ENCODE measurements around the gene SMCO1.
"Not testable (repeated sequence)": the region's sequence is repeated elsewhere in the genome, so short reads cannot be mapped to it uniquely, and the experiment has no call there.

Gene SMCO1

GRCh38 chr3:196477678-196478077, 37.5 kb downstream of the SMCO1 start:
- no peak overlapping the region for H3K27ac ChIP-seq (ENCODE audit: low read length)
- no peaks in the 10 kb centered on the region for H3K9me3 ChIP-seq (ENCODE audit: control insufficient read depth in 1 of 2, low read length in 2 of 2)
- H3K4me3 ChIP-seq (ENCODE audit: low read depth in 1 of 2, low read length in 2 of 2): no peak overlapping the region
- H3K4me1 ChIP-seq (ENCODE audit: control insufficient read depth in 1 of 2, insufficient read depth in 2 of 2, low read length in 2 of 2): no peaks in the 10 kb centered on the region
- peaks cover 28 to 56% of the 10 kb centered on the region in 2 donors for H3K36me3 ChIP-seq (ENCODE audit: control insufficient read depth in 1 of 2, insufficient read depth in 2 of 2, low read length in 2 of 2)
- no peaks in the 10 kb centered on the region for H3K27me3 ChIP-seq (ENCODE audit: low read depth, low read length)

- Histone ChIP-seq H3K4me1 (ENCODE audit: control insufficient read depth in 1 of 2, insufficient read depth in 2 of 2, low read length in 2 of 2) (no peaks in the 10 kb centered on the region), H3K36me3 (ENCODE audit: control insufficient read depth in 1 of 2, insufficient read depth in 2 of 2, low read length in 2 of 2) (peaks cover 33 to 49% of the 10 kb centered on the region in 2 donors), H3K27ac (ENCODE audit: low read length) (no peak overlapping the region), H3K4me3 (ENCODE audit: low read depth in 1 of 2, low read length in 2 of 2) (no peak overlapping the region), H3K9me3 (ENCODE audit: control insufficient read depth in 1 of 2, low read length in 2 of 2) (no peaks in the 10 kb centered on the region), H3K27me3 (ENCODE audit: low read depth, low read length) (no peaks in the 10 kb centered on the region)
These were observed 42.9 kb downstream of the SMCO1 start for GRCh38 chr3:196472286-196472685.

- no peak overlapping the region for H3K4me3 ChIP-seq (ENCODE audit: low read depth in 1 of 2, low read length in 2 of 2)
- H3K27me3 ChIP-seq (ENCODE audit: low read depth, low read length): no peaks in the 10 kb centered on the region
- H3K9me3 ChIP-seq (ENCODE audit: control insufficient read depth in 1 of 2, low read length in 2 of 2): no peaks in the 10 kb centered on the region
- H3K27ac ChIP-seq (ENCODE audit: low read length): no peak overlapping the region
- no peaks in the 10 kb centered on the region for H3K4me1 ChIP-seq (ENCODE audit: control insufficient read depth in 1 of 2, insufficient read depth in 2 of 2, low read length in 2 of 2)
- H3K36me3 ChIP-seq (ENCODE audit: control insufficient read depth in 1 of 2, insufficient read depth in 2 of 2, low read length in 2 of 2): peaks cover 33 to 43% of the 10 kb centered on the region in 2 donors
These were observed 43.6 kb downstream of the SMCO1 start for GRCh38 chr3:196471551-196471950.

GRCh38 chr3:196470182-196470581, 45.0 kb downstream of the SMCO1 start:
- H3K4me3 ChIP-seq (ENCODE audit: low read depth in 1 of 2, low read length in 2 of 2); H3K27ac ChIP-seq (ENCODE audit: low read length); H3K27me3 ChIP-seq (ENCODE audit: low read depth, low read length); H3K9me3 ChIP-seq (ENCODE audit: control insufficient read depth in 1 of 2, low read length in 2 of 2); H3K4me1 ChIP-seq (ENCODE audit: control insufficient read depth in 1 of 2, insufficient read depth in 2 of 2, low read length in 2 of 2): not testable (repeated sequence)
- H3K36me3 ChIP-seq (ENCODE audit: control insufficient read depth in 1 of 2, insufficient read depth in 2 of 2, low read length in 2 of 2): peaks cover 32 to 42% of the 10 kb centered on the region in 2 donors

- H3K27me3 ChIP-seq (ENCODE audit: low read depth, low read length): no peaks in the 10 kb centered on the region
- no peak overlapping the region for H3K4me3 ChIP-seq (ENCODE audit: low read depth in 1 of 2, low read length in 2 of 2)
- no peaks in the 10 kb centered on the region for H3K9me3 ChIP-seq (ENCODE audit: control insufficient read depth in 1 of 2, low read length in 2 of 2)
- no peak overlapping the region for H3K27ac ChIP-seq (ENCODE audit: low read length)
- no peaks in the 10 kb centered on the region for H3K4me1 ChIP-seq (ENCODE audit: control insufficient read depth in 1 of 2, insufficient read depth in 2 of 2, low read length in 2 of 2)
- H3K36me3 ChIP-seq (ENCODE audit: control insufficient read depth in 1 of 2, insufficient read depth in 2 of 2, low read length in 2 of 2): peaks cover 0 to 3% of the 10 kb centered on the region in 2 donors
These were observed 51.3 kb downstream of the SMCO1 start for GRCh38 chr3:196463804-196464203.

- Histone ChIP-seq H3K4me3 (ENCODE audit: low read depth in 1 of 2, low read length in 2 of 2) (no peak overlapping the region), H3K36me3 (ENCODE audit: control insufficient read depth in 1 of 2, insufficient read depth in 2 of 2, low read length in 2 of 2) (peaks cover 0 to 3% of the 10 kb centered on the region in 2 donors), H3K9me3 (ENCODE audit: control insufficient read depth in 1 of 2, low read length in 2 of 2) (no peaks in the 10 kb centered on the region), H3K27ac (ENCODE audit: low read length) (no peak overlapping the region), H3K4me1 (ENCODE audit: control insufficient read depth in 1 of 2, insufficient read depth in 2 of 2, low read length in 2 of 2) (no peaks in the 10 kb centered on the region), H3K27me3 (ENCODE audit: low read depth, low read length) (no peaks in the 10 kb centered on the region)
These were observed 51.7 kb downstream of the SMCO1 start for GRCh38 chr3:196463478-196463756.

- not testable (repeated sequence) for H3K4me3 ChIP-seq (ENCODE audit: low read depth in 1 of 2, low read length in 2 of 2); H3K27me3 ChIP-seq (ENCODE audit: low read depth, low read length); H3K36me3 ChIP-seq (ENCODE audit: control insufficient read depth in 1 of 2, insufficient read depth in 2 of 2, low read length in 2 of 2); H3K9me3 ChIP-seq (ENCODE audit: control insufficient read depth in 1 of 2, low read length in 2 of 2); H3K27ac ChIP-seq (ENCODE audit: low read length); H3K4me1 ChIP-seq (ENCODE audit: control insufficient read depth in 1 of 2, insufficient read depth in 2 of 2, low read length in 2 of 2)
These were observed 52.3 kb downstream of the SMCO1 start for GRCh38 chr3:196462680-196463477.

GRCh38 chr3:196458063-196458462, 57.1 kb downstream of the SMCO1 start:
- H3K4me3 ChIP-seq (ENCODE audit: low read depth in 1 of 2, low read length in 2 of 2): no peak overlapping the region
- no peaks in the 10 kb centered on the region for H3K4me1 ChIP-seq (ENCODE audit: control insufficient read depth in 1 of 2, insufficient read depth in 2 of 2, low read length in 2 of 2)
- H3K36me3 ChIP-seq (ENCODE audit: control insufficient read depth in 1 of 2, insufficient read depth in 2 of 2, low read length in 2 of 2): no peaks in the 10 kb centered on the region
- no peak overlapping the region for H3K27ac ChIP-seq (ENCODE audit: low read length)
- H3K27me3 ChIP-seq (ENCODE audit: low read depth, low read length): no peaks in the 10 kb centered on the region
- H3K9me3 ChIP-seq (ENCODE audit: control insufficient read depth in 1 of 2, low read length in 2 of 2): no peaks in the 10 kb centered on the region

- H3K36me3 ChIP-seq (ENCODE audit: control insufficient read depth in 1 of 2, insufficient read depth in 2 of 2, low read length in 2 of 2); H3K4me1 ChIP-seq (ENCODE audit: control insufficient read depth in 1 of 2, insufficient read depth in 2 of 2, low read length in 2 of 2); H3K9me3 ChIP-seq (ENCODE audit: control insufficient read depth in 1 of 2, low read length in 2 of 2); H3K27me3 ChIP-seq (ENCODE audit: low read depth, low read length); H3K4me3 ChIP-seq (ENCODE audit: low read depth in 1 of 2, low read length in 2 of 2); H3K27ac ChIP-seq (ENCODE audit: low read length): not testable (repeated sequence)
These were observed 57.7 kb downstream of the SMCO1 start for GRCh38 chr3:196457470-196457869.

Data from muscle layer of duodenum (tissue), 2 donors.